Pancreas (tissue), 10 donors: Measurements from ENCODE around the gene CFAP57. TPM values are rescaled to one million over a fixed set of nuclear protein-coding genes. Genes with fewer than 3 reads are reported as not detected.

Experiments used
- ATAC-seq, 4 donors: fragments of 200-7000 bp; cut with Tn5 transposase; one replicate each; pipeline versions ENCODE4 v1.8.0 to v1.9.1; 2020; ENCODE audit warnings: mild to moderate bottlenecking in 4 of 4, moderate library complexity in 4 of 4
- DNase-seq, 6 donors: peaks; one replicate each; pipeline ENCODE4 v3.0.0-alpha.2; 2020
- FAIRE-seq: peaks from 2 replicates; lab custom pipeline; 2012; peaks lifted over from hg19 to GRCh38; lab: Jason Lieb, UNC
- H3K27ac ChIP-seq, 4 donors: fragments of 200-600 bp; sonication (generic); 1 replicate in 3 of 4; 2 replicates in 1 of 4; pipeline versions ENCODE4 v1.5.0 to v1.8.0; 2020
- H3K27me3 ChIP-seq, 4 donors: fragments of 200-600 bp; one replicate each; pipeline ENCODE4 v1.8.0; 2021
- H3K36me3 ChIP-seq, 3 donors: fragments of 200-600 bp; sonication (generic) in 1 of 3; one replicate each; pipeline versions ENCODE4 v1.5.0 to v1.8.0; 2020 to 2021
- H3K4me1 ChIP-seq, 3 donors: fragments of 200-600 bp; one replicate each; pipeline ENCODE4 v1.8.0; 2021
- H3K4me3 ChIP-seq, 4 donors: fragments of 200-600 bp; sonication (generic) in 2 of 4; one replicate each; pipeline versions ENCODE4 v1.5.0 to v1.8.0; 2020 to 2021
- H3K9me3 ChIP-seq, 4 donors: fragments of 200-600 bp; one replicate each; pipeline ENCODE4 v1.8.0; 2021
- CTCF ChIP-seq, 4 donors: fragments of 200-600 bp; sonication (generic) in 3 of 4; IDR thresholded peaks; one replicate each; pipeline versions ENCODE4 v1.5.0 to v1.8.0; 2021; ENCODE audit warnings: antibody characterized with exemption in 4 of 4
- WGBS, 2 donors: extraction: QIAGEN DNeasy Blood & Tissue Kit; methylation state at CpG; one replicate each; pipeline ENCODE4 v1.1.7; 2013; 5-methylcytosine and 5-hydroxymethylcytosine counted together
- intact Hi-C, 3 donors: fragments of 100-400 bp; cut with DNase I; formaldehyde crosslinking; loops; one replicate each; pipeline versions ENCODE4 v1.11.1 to v1.14.2; 2022
- polyA plus RNA-seq, 2 donors: library from polyadenylated mRNA; stranded (reverse); fragments of 200-250 nt; gene quantifications; one replicate each; pipeline ENCODE4 v1.2.3, GENCODE V29; 2013
- total RNA-seq, 6 donors: library from RNA; stranded (reverse); fragmentation: NEBNext Ultra II Directional in 4 of 6; extraction: Animal tissue kit (Norgen Biotek cat#: 25700) in 4 of 6; gene quantifications; one replicate each; pipeline versions ENCODE4 v1.2.1 to v1.2.4, GENCODE V29; 2021 to 2023
- donor health status: healthy with polysubstance abuse.
- donor health status: DM: no; HTN: no; CAD: no; lungs with moderate emphysema.
- donor health status: DM: no; HTN: no; CAD: no.
- donor health status: control.
- donor health status: control.
- donor health status: Bipolar disorder and iron deficiency.
- donor health status: DM: yes; HTN: yes; CAD: no.
- donor health status: DM: no; HTN: no; CAD: no.
- donor health status: DM: no; HTN: no; CAD: no.
- donor health status: DM: yes; HTN: yes; CAD: no.

The CFAP57 gene
- total and polyA plus RNA-seq, 8 donors: 0.14 to 0.61 (median 0.21) TPM

- FAIRE-seq: no peak
- TF ChIP-seq CTCF (IDR thresholded peaks at IDR 0.05): no peak
- no peak overlapping the region for H3K27ac ChIP-seq
- 90 to 93% methylated on average over 3 of the region's 3 CpGs for WGBS, 2 donors
- H3K9me3 ChIP-seq: no peaks in the 10 kb centered on the region
- ATAC-seq: no peak
- no peaks in the 10 kb centered on the region for H3K27me3 ChIP-seq
- no peak for DNase-seq
- H3K4me1 ChIP-seq: no peaks in the 10 kb centered on the region
- no peak overlapping the region for H3K4me3 ChIP-seq
- intact Hi-C loops: no loop called here
- no peaks in the 10 kb centered on the region for H3K36me3 ChIP-seq
These were observed 12.9 kb downstream of the CFAP57 start for GRCh38 chr1:43184995-43185394.

GRCh38 chr1:43188106-43188505, 16.0 kb downstream of the CFAP57 start:
- Histone ChIP-seq H3K27ac (no peak overlapping the region), H3K9me3 (no peaks in the 10 kb centered on the region), H3K4me1 (no peaks in the 10 kb centered on the region), H3K4me3 (no peak overlapping the region), H3K36me3 (no peaks in the 10 kb centered on the region), H3K27me3 (no peaks in the 10 kb centered on the region)
- ATAC-seq: no peak
- 45 to 100% methylated on average over 1 of the region's 1 CpG for WGBS, 2 donors
- DNase-seq: no peak
- no peak for FAIRE-seq
- intact Hi-C loops: no loop called here
- no peak for TF ChIP-seq CTCF (IDR thresholded peaks at IDR 0.05)

GRCh38 chr1:43194509-43194908, 22.4 kb downstream of the CFAP57 start:
- FAIRE-seq: no peak
- Histone ChIP-seq H3K36me3 (no peaks in the 10 kb centered on the region), H3K27ac (no peak overlapping the region), H3K9me3 (no peaks in the 10 kb centered on the region), H3K4me3 (no peak overlapping the region), H3K4me1 (no peaks in the 10 kb centered on the region), H3K27me3 (no peaks in the 10 kb centered on the region)
- no peak for DNase-seq
- intact Hi-C loops: no loop called here
- TF ChIP-seq CTCF (IDR thresholded peaks at IDR 0.05): no peak
- no peak for ATAC-seq

GRCh38 chr1:43197343-43198127, 25.4 kb downstream of the CFAP57 start:
- FAIRE-seq (no peak), DNase-seq (no peak), ATAC-seq (no peak)
- H3K36me3 ChIP-seq: no peaks in the 10 kb centered on the region
- H3K9me3 ChIP-seq: no peaks in the 10 kb centered on the region
- no peak overlapping the region for H3K27ac ChIP-seq
- H3K4me1 ChIP-seq: no peaks in the 10 kb centered on the region
- no peak overlapping the region for H3K4me3 ChIP-seq
- intact Hi-C loops: no loop called here
- no peaks in the 10 kb centered on the region for H3K27me3 ChIP-seq
- 87 to 90% methylated on average over 7 of the region's 7 CpGs for WGBS, 2 donors
- no peak for TF ChIP-seq CTCF (IDR thresholded peaks at IDR 0.05)

GRCh38 chr1:43199093-43199726, 27.1 kb downstream of the CFAP57 start:
- Histone ChIP-seq H3K4me3 (no peak overlapping the region), H3K36me3 (no peaks in the 10 kb centered on the region), H3K27me3 (no peaks in the 10 kb centered on the region), H3K27ac (no peak overlapping the region), H3K9me3 (no peaks in the 10 kb centered on the region), H3K4me1 (no peaks in the 10 kb centered on the region)
- no peak for ATAC-seq
- WGBS, 2 donors: 70 to 71% methylated on average over 8 of the region's 8 CpGs
- FAIRE-seq: no peak
- intact Hi-C loops: no loop called here
- no peak for DNase-seq
- TF ChIP-seq CTCF (IDR thresholded peaks at IDR 0.05): no peak
